Stimulated activated CD8-positive, alpha-beta memory T cell treated with anti-CD3 and anti-CD28 coated beads, Interleukin-7, amount 100 ng/mL, for 24 hours (primary cell): ENCODE measurements around the gene NCBP2L.
"Not testable (repeated sequence)": the region's sequence is repeated elsewhere in the genome, so short reads cannot be mapped to it uniquely, and the experiment has no call there.

Experiments used
- DNase-seq: peaks from one replicate; pipeline ENCODE4 v3.0.0-alpha.2; 2020; ENCODE audit warnings: low read depth

Gene NCBP2L

GRCh38 chrX:107810053-107810452 lies 32.5 kb downstream of the NCBP2L start:
- DNase-seq, result not testable (repeated sequence)

- DNase-seq, result no peak
Measured at GRCh38 chrX:107818900-107819521, 41.5 kb downstream of the NCBP2L start.

GRCh38 chrX:107823042-107823441 lies 45.5 kb downstream of the NCBP2L start:
- no peak for DNase-seq

GRCh38 chrX:107823456-107823855 lies 45.9 kb downstream of the NCBP2L start:
- DNase-seq, result no peak

- DNase-seq, result no peak
Measured at GRCh38 chrX:107825698-107826237, 48.2 kb downstream of the NCBP2L start, which contains the start of gene MID2. Gene MID2 (plus strand): TSS chrX:107825866. CDS start chrX:107826427, 561 bp downstream.

GRCh38 chrX:107826238-107827029 lies 48.9 kb downstream of the NCBP2L start:
- DNase-seq, result no peak

- no peak for DNase-seq
Measured at GRCh38 chrX:107827030-107827831, 49.7 kb downstream of the NCBP2L start.

GRCh38 chrX:107827852-107828251 lies 50.3 kb downstream of the NCBP2L start:
- DNase-seq, result no peak

- DNase-seq, result no peak
Measured at GRCh38 chrX:107829878-107830277, 52.3 kb downstream of the NCBP2L start.

GRCh38 chrX:107831071-107831730 lies 53.7 kb downstream of the NCBP2L start:
- DNase-seq, result no peak

GRCh38 chrX:107834275-107835201 lies 57.0 kb downstream of the NCBP2L start:
- no peak for DNase-seq

- DNase-seq, result no peak
Measured at GRCh38 chrX:107836958-107837357, 59.4 kb downstream of the NCBP2L start.

GRCh38 chrX:107840971-107841370 lies 63.4 kb downstream of the NCBP2L start:
- no peak for DNase-seq

- DNase-seq, result no peak
Measured at GRCh38 chrX:107842715-107843400, 65.3 kb downstream of the NCBP2L start.
